ENCODE results near the gene ARRB1.

DNA sequence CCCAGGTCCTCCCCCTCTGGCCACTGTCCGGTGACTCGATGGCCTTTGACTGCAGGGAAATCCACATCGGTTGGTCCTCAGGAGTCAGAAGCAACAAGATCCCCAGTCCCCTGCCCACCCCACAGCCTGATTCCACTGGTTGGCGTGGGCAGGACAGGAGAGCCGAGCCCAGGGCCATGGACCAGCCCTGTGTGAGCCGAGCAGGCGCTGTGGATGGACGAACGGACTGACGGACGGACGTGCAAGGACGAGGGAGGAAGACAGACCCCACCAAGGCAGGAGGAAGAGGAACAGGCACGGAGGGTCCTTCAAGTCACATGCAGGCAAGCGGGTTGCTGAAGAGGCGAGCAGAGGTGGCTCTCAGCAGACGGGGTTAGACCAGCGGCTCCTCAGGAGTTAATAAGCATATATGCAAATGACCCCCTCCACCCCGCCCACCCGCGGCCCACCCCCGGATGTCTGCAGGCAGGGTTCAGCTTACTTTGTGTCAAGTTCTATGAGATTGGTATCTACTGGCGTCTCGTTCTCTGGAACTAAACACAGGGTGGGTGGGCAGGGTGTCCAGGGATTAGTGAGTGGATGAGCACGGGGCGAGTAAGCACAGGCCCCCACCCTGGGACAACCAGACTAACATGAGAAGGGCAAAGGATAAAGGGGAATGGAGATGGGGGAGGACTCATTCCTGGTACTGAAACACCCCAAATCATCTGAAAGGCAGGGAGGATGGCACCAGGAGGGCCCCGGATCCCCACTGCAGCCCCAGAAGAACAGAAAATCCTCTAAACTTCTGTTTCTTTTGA is 84.1 kb downstream of the ARRB1 start:
- TF ChIP-seq, protein P1, sequence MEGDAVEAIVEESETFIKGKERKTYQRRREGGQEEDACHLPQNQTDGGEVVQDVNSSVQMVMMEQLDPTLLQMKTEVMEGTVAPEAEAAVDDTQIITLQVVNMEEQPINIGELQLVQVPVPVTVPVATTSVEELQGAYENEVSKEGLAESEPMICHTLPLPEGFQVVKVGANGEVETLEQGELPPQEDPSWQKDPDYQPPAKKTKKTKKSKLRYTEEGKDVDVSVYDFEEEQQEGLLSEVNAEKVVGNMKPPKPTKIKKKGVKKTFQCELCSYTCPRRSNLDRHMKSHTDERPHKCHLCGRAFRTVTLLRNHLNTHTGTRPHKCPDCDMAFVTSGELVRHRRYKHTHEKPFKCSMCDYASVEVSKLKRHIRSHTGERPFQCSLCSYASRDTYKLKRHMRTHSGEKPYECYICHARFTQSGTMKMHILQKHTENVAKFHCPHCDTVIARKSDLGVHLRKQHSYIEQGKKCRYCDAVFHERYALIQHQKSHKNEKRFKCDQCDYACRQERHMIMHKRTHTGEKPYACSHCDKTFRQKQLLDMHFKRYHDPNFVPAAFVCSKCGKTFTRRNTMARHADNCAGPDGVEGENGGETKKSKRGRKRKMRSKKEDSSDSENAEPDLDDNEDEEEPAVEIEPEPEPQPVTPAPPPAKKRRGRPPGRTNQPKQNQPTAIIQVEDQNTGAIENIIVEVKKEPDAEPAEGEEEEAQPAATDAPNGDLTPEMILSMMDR (IDR thresholded peaks at IDR 0.05): no peak
- TF ChIP-seq POLR2A (IDR thresholded peaks at IDR 0.05): no peak
